Fibroblast of upper back skin (primary cell): ENCODE results near the gene NINJ1.
"Not testable (repeated sequence)": the region's sequence is repeated elsewhere in the genome, so short reads cannot be mapped to it uniquely, and the experiment has no call there.

Experiments used
- DNase-seq: peaks from one replicate; pipeline ENCODE4 v3.0.0-alpha.2; 2013

The NINJ1 gene

GRCh38 chr9:93118863-93119702 lies 15.0 kb downstream of the NINJ1 start:
- no peak for DNase-seq

GRCh38 chr9:93117924-93118862 lies 15.9 kb downstream of the NINJ1 start:
- no peak for DNase-seq

GRCh38 chr9:93117521-93117920 lies 16.5 kb downstream of the NINJ1 start:
- DNase-seq, result not testable (repeated sequence)

GRCh38 chr9:93116072-93116961 lies 17.7 kb downstream of the NINJ1 start:
- DNase-seq, result no peak

- DNase-seq, result no peak
Measured at GRCh38 chr9:93115486-93116071, 18.5 kb downstream of the NINJ1 start.

- no peak for DNase-seq
Measured at GRCh38 chr9:93114984-93115335, 19.1 kb downstream of the NINJ1 start.

- no peak for DNase-seq
Measured at GRCh38 chr9:93114169-93114983, 19.7 kb downstream of the NINJ1 start.

GRCh38 chr9:93112864-93113389 lies 21.1 kb downstream of the NINJ1 start:
- DNase-seq, result no peak

- DNase-seq, result no peak
Measured at GRCh38 chr9:93112116-93112863, 21.8 kb downstream of the NINJ1 start.

DNA sequence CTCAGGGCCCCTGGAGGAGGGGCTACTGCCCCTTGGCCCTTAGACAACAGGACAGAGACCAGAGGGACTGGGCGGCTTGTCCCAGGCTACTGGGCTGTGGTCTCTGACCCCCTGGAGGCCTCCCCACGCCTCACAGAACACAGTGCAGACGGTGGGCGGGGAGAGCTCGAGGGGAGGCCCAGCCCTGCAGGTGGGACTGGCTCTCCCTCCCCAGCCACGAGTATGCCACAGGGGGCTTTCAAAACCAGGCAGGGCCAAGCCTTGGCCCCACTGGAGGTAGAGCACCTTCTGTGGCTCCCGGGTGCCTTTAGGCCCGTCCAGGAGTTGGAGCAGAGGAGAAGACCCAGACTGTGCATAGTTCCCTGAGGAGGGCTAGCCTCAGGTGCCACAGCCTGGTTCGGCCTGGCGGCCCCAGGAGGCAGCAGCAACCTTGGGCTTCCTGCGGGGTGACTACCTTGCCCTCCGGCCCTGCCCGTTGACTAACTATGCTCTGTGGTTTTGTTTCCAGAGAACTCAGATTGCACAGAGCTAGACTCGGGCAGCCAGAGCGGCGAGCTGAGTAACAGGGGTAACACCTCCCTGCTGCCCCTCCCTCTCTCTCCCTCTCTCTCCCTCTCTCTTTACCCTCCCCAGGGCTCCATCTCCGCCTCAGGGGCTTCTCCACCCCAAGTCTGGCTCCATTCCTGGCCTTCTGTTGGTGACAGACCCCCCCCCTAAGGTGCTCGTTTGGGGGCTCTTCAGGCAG lies 22.5 kb downstream of the NINJ1 start:
- DNase-seq, result no peak

DNA sequence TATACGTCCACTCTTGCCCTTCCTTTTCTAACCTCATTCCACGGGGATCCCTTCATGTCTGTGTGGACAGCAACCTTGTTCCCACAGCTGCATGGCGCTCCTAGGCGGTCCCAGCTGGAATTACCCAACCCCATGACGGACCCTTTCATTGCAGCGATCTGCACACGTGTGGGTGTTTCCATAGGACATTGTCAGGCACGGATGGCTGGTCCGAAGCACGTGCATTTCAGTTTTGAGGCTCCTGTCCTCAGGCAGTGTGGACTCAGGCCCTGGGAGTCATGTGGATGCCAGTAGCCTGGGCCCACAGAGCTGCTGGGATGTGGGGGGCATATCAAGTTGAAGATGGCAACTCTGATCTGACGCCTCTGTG lies 23.1 kb downstream of the NINJ1 start:
- no peak for DNase-seq

DNA sequence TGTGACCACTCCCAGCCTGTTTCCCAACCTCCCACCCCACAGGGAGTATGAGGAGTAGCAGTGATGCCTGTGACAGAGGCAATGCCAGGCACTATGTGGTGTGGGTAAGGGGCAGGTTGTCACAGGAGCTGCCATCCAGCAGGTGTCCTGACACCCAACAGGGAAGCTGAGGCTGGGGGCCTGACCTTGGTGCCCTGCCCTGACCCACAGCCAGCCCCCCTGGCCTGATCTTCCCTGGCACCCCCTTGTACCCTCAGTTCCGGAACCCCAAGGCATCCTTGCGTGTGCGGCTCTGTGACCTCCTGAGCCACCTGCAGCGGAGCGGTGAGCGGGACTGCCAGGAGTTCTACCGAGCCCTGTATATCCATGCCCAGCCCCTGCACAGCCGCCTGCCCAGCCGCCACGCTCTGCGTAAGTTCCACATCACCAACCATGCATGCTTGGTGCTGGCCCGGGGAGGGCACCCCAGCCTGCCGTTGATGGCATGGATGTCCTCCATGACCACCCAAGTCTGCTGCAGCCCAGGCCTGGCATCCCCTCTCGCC lies 23.7 kb downstream of the NINJ1 start:
- DNase-seq, result no peak

DNA sequence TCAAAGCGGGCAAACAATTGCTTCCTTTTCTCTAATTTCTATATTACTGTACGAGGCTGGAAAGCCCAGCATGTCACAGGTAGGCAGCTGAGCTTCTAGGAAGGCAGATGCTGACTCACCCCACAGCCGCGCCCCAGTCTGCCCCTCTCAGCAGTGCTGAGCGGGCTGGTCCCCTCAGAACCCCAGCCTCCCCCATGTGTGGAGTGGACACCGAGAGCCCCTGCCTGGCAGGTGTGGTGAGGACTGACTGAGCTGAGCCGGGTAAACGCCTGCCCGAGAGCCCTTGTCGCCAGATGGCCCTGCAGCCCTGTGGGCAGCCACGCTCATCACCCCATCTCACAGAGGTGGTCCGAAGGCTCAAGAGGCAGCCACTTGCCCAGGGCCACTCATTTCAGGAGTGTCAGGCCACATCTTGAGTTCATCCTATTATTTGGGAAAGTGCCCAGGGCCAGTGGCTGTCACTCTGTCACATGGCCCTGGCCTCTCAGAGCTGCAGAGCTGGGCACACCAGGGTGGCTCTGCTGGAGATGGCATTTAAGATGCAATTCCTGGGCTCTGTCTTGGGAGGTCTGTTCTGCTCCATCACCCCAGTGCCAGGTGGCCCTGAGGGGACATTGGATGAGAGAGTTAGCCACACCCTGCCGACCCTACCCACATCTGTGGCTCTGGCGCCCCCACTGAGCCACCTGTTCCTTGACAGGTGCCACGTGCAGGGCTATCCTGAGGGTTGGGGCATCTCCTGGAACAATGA lies 25.6 kb downstream of the NINJ1 start:
- DNase-seq, result no peak

DNA sequence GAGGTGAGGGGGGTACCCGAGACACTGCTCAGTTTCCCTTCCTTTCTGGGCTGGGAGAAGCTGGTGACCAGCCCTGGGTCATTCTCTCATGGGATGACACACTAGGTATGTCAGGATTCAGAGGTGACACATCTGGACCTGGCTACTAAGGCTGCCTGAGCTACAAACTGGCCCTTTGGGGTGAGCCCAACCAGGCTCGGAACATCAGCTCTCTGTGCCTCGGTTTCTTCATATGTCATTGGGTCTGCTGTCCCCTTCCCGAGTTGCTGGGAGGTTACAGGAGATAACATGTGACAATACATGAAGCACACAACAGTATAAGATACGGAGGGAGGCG lies 26.3 kb downstream of the NINJ1 start:
- no peak for DNase-seq

- no peak for DNase-seq
Measured at GRCh38 chr9:93107151-93107824, 26.8 kb downstream of the NINJ1 start.

GRCh38 chr9:93105620-93106019 lies 28.4 kb downstream of the NINJ1 start:
- DNase-seq, result no peak

DNA sequence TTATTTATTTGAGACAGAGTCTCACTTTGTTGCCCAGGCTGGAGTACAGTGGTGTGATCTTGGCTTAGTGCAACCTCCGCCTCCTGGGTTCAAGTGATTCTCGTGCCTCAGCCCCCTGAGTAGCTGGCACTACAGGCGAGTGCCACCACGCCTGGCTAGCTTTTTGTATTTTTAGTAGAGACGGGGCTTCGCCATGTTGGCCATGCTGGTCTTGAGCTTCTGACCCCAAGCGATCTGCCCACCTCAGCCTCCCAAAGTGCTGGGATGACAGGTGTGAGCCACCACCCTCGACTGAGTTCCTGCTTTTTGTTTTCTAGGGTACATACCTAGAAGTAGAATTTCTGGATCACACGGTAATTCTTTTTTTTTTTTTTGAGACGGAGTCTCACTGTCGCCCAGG lies 33.0 kb downstream of the NINJ1 start:
- DNase-seq, result not testable (repeated sequence)

DNA sequence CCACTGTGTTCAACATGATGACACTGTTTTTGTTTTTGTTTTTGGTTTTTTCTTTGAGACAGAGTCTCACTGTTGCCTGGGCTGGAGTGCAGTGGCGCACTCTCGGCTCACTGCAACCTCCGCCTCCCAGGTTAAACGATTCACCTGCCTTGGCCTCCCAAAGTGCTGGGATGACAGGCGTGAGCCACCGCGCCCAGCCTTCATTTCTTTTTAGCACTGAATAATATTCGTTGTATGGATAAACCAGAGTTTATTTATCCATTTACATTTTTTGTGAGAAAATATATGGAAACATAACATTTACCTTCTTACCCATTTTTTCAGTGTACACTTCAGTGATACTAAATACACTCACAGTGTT lies 33.8 kb downstream of the NINJ1 start:
- DNase-seq, result no peak
